ENCODE results near the gene DYNC1I1.

Gene DYNC1I1

DNA sequence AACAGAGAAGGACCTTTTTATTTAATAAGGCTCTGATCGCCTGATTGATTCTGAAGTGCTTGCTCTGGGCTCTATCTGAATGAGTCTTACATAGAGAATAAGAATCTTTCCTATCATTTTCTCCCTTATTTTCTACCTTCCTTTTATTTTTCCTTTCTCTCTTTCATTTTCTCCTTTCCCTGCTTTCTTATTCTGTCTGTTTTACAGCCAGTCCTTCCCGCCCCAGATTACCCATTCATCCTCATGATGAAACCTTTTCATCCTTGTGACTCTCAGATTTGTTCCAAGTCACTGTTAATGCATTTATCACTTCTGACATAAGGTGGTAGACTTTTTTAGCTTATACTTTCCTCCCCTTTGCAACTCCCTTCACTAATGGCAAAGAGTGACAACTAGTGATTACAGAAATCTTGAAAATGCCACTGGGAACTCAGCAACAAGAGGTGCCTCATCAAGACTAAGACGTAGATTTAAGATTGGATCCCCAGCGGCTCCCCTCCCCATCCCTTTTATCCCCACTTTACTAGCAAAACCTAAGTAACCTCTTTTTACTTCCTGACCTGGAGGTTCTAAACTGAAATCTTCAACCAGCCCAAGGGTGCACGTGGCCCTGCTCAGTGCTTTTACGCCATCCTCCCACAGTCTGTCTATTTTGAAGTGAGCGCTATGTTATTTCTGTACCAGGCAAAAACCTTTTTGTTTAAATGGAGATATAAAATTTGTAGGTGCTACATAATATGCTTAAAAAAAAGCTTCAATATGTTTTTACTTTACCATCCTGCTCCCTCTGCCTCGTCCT is 179.8 kb downstream of the DYNC1I1 start:
- H3K27ac ChIP-seq, result no peak overlapping the region
- no peak overlapping the region for H3K4me3 ChIP-seq
- H3K9ac ChIP-seq, result no peak overlapping the region
- TF ChIP-seq Cebpa-rat (IDR thresholded peaks at IDR 0.05), result no peak
- no peaks in the 10 kb centered on the region for H3K36me3 ChIP-seq
- no peaks in the 10 kb centered on the region for H3K9me3 ChIP-seq (replicated peaks in 1 of 11)
- no peaks in the 10 kb centered on the region for H3K27me3 ChIP-seq
- no peak overlapping the region for H3K4me2 ChIP-seq
- H3K4me1 ChIP-seq, result 0 out of 20 replicates have a peak, but pooled peaks cover 0 to 4% (median 0%) of the 10 kb centered on the region in 10 experiments
- H4K20me1 ChIP-seq, result no peaks in the 10 kb centered on the region

DNA sequence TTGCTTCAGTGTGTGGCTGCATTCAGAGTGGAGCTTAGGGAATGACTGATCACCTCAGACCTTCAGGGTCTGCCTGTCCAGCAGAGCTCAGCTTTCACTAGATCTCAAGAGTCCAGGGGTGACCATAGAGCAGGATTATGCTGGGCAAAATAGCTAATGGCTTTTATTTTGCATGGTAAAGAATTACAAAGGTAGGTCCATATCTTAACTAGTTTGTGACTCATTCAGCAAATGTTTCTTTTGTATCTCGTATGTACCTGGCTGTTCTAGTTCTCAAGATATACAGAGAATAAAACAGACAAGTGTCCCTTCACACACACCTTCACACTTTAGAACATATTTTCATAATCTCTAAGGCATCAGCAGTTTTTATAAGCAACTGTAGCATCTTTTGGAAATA is 180.5 kb downstream of the DYNC1I1 start:
- H3K4me2 ChIP-seq, result no peak overlapping the region
- no peaks in the 10 kb centered on the region for H3K36me3 ChIP-seq
- no peaks in the 10 kb centered on the region for H3K27me3 ChIP-seq
- H3K9ac ChIP-seq, result no peak overlapping the region
- H3K4me1 ChIP-seq, result 0 out of 20 replicates have a peak, but pooled peaks cover 0 to 4% (median 0%) of the 10 kb centered on the region in 10 experiments
- no peak overlapping the region for H3K27ac ChIP-seq
- no peak overlapping the region for H3K4me3 ChIP-seq
- no peaks in the 10 kb centered on the region for H3K9me3 ChIP-seq (replicated peaks in 1 of 11)
- H4K20me1 ChIP-seq, result no peaks in the 10 kb centered on the region
- no peak for TF ChIP-seq Cebpa-rat (IDR thresholded peaks at IDR 0.05)

DNA sequence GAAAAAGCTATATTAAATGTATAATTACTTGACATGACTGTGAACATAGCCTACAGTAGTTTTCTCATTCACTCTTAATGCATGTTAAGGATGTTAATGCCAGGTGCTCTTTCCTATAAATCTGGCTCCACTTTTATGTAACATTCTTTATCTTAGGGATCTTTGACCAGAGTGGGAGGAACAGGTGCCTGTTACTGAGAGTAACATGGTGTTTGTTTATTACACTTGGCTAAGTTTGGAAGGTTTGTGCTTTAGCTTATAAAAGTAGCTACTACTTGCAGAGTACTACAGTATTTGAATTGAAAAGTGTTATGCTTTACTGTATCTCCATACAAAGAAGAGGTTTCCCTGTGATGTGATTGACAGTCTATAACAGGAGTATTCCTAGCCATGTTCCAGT is 183.4 kb downstream of the DYNC1I1 start:
- Histone ChIP-seq H3K27me3 (no peaks in the 10 kb centered on the region), H3K4me2 (no peak overlapping the region), H3K36me3 (no peaks in the 10 kb centered on the region), H3K4me3 (no peak overlapping the region), H4K20me1 (no peaks in the 10 kb centered on the region), H3K9me3 (replicated peaks in 1 of 11) (no peaks in the 10 kb centered on the region), H3K27ac (no peak overlapping the region), H3K4me1 (0 out of 20 replicates have a peak, but pooled peaks cover 0 to under 1% (median 0%) of the 10 kb centered on the region in 10 experiments), H3K9ac (no peak overlapping the region)
- no peak for TF ChIP-seq Cebpa-rat (IDR thresholded peaks at IDR 0.05)

DNA sequence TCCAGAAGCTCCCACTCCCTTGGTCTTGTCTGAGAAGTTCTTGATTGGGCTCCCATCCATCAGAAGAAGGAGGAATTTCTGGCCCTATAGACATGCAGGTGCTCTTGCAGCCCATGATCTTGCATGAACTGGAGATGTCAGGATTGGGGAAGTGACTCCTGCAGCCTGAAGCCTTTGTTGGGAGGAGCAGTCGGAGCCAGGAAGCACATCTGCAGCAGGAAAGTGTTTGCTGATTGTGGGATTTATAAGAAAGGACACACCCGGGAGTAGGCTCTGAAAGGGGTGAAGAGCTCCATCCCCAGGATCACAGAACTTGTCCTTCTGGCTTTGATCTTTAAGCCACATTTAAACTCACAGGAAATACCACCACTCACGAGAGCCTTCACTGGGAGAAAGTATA is 185.2 kb downstream of the DYNC1I1 start:
- H3K4me1 ChIP-seq, result no peaks in the 10 kb centered on the region
- no peaks in the 10 kb centered on the region for H4K20me1 ChIP-seq
- no peaks in the 10 kb centered on the region for H3K27me3 ChIP-seq
- no peak for TF ChIP-seq Cebpa-rat (IDR thresholded peaks at IDR 0.05)
- H3K9me3 ChIP-seq (replicated peaks in 1 of 11), result no peaks in the 10 kb centered on the region
- no peak overlapping the region for H3K9ac ChIP-seq
- no peak overlapping the region for H3K4me3 ChIP-seq
- no peak overlapping the region for H3K27ac ChIP-seq
- H3K4me2 ChIP-seq, result no peak overlapping the region
- H3K36me3 ChIP-seq, result no peaks in the 10 kb centered on the region

DNA sequence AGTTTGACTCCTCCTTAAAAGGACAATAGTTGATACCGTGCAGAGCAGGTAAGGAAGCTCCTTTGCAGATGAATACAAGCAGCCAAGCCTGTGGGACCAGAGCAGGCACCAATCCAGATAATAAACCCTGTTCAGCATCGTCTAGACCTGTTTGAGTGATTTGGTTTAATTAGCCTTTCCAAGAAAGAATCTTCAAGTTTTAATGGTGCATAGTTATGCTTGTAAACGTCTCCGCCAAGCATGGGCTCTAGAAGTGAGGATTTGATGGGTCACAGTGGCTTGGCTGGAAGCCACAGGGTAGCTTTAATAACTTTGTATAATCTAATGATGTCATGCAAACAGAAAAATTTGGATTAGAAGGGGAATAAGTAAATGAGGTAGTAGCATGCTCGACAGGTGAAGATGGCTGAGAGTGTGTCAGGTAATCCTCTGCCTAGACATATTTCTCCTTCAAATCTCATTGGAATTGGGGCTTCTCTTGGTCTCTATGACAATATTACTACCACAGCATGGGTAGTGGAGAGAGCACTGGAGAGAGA is 188.4 kb downstream of the DYNC1I1 start:
- Histone ChIP-seq H4K20me1 (no peaks in the 10 kb centered on the region), H3K4me3 (no peak overlapping the region), H3K4me2 (no peak overlapping the region), H3K4me1 (no peaks in the 10 kb centered on the region), H3K36me3 (no peaks in the 10 kb centered on the region), H3K9ac (no peak overlapping the region), H3K9me3 (replicated peaks in 1 of 11) (no peaks in the 10 kb centered on the region), H3K27ac (no peak overlapping the region), H3K27me3 (no peaks in the 10 kb centered on the region)
- no peak for TF ChIP-seq Cebpa-rat (IDR thresholded peaks at IDR 0.05)

DNA sequence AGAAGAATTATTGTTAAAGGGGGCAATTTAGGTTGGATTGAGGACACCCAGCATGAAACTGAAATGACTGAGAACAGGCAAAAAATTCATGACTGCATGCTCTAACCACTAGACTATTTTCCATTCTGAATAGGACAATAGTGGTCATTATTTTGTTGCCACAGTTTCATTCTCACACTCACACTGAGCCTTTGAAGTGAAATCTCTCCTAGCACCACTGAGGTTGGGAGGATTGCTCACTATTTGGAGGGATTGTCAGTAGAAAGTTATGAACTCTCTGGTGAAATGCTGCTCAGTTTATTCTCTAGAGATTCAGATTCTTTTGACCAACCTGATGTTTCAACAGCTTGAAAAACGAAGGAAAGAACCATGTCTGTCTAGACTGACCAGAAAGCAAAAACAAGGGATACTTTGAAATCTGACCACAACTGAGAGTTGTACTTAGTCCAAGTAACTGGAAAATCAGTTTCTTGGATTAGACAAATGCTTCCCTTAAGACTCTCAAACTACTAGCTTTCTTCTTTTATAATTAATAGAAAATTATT is 191.2 kb downstream of the DYNC1I1 start:
- no peaks in the 10 kb centered on the region for H3K9me3 ChIP-seq (replicated peaks in 1 of 11)
- H3K4me3 ChIP-seq, result no peak overlapping the region
- no peaks in the 10 kb centered on the region for H3K36me3 ChIP-seq
- H3K27ac ChIP-seq, result no peak overlapping the region
- no peaks in the 10 kb centered on the region for H3K27me3 ChIP-seq
- no peaks in the 10 kb centered on the region for H3K4me1 ChIP-seq
- H3K4me2 ChIP-seq, result no peak overlapping the region
- no peaks in the 10 kb centered on the region for H4K20me1 ChIP-seq
- H3K9ac ChIP-seq, result no peak overlapping the region
- no peak for TF ChIP-seq Cebpa-rat (IDR thresholded peaks at IDR 0.05)

DNA sequence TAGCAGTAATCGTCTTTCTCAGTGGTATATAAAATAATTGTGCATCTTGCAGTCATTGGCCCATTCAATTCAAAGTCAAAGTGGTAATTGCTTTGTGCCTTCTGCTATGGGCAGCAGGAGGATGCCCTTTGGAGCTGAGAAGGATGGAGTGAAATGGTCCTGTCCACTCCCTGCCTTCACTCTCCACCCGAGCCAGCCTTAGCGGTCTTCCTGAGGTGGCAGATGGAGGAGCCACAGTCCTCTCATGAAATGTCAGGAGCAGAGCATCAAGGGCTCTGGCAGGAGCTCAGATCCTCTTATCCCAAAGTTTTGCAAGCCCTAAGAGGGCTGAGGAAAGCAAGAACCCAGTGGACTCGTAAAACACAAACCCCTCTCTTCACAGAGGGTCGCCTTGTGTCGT is 199.4 kb downstream of the DYNC1I1 start:
- Histone ChIP-seq H3K9me3 (replicated peaks in 1 of 11) (no peaks in the 10 kb centered on the region), H3K36me3 (no peaks in the 10 kb centered on the region), H3K27me3 (no peaks in the 10 kb centered on the region), H3K9ac (no peak overlapping the region), H3K27ac (no peak overlapping the region), H3K4me3 (no peak overlapping the region), H3K4me2 (no peak overlapping the region), H4K20me1 (no peaks in the 10 kb centered on the region), H3K4me1 (peaks cover 0 to 13% (median 0%) of the 10 kb centered on the region in 10 experiments; a peak in 5 of 20 replicates)
- no peak for TF ChIP-seq Cebpa-rat (IDR thresholded peaks at IDR 0.05)

DNA sequence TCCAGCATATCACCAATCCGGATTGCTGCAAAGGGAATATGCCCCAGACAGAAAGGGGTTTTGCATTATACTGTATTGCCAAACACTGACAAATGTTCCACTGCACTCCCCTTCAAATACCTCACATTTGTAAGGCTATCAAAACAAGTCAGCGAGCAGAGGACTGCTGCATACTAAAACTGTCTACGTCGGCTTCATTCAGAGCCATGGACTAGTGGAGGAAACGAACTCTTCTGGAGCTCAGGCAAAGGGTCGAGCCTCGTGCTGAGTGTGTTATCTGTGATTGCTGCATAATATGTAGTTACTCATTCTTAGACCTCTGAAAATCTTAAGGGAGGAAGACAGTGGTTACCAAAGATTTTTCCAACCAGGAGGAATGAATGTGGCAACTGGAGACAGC is 200.2 kb downstream of the DYNC1I1 start:
- no peak overlapping the region for H3K4me2 ChIP-seq
- H4K20me1 ChIP-seq, result no peaks in the 10 kb centered on the region
- H3K4me3 ChIP-seq, result no peak overlapping the region
- no peak overlapping the region for H3K9ac ChIP-seq
- no peaks in the 10 kb centered on the region for H3K27me3 ChIP-seq
- no peaks in the 10 kb centered on the region for H3K36me3 ChIP-seq
- H3K9me3 ChIP-seq (replicated peaks in 1 of 11), result no peaks in the 10 kb centered on the region
- H3K27ac ChIP-seq, result no peak overlapping the region
- TF ChIP-seq Cebpa-rat (IDR thresholded peaks at IDR 0.05), result no peak
- H3K4me1 ChIP-seq, result peaks cover 0 to 13% (median 0%) of the 10 kb centered on the region in 10 experiments; a peak in 5 of 20 replicates

DNA sequence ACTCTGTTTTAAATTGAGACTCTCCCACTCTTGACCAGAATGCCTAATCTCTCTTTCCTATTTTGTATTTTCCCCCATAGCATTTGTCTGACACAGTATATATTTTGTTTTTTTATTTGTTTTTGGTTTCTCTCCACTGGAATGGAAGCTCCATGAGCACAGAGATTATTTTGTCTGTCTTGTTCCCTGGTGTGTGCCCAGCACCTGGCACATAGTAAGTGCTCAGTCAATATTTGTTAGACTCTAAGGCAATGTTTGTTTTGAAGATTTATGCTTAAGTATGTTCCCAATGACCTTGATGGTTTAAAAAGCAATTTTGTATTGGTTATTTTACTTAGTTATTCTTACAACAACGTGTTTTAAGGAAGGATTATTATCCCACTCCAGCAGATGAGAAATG is 201.8 kb downstream of the DYNC1I1 start:
- TF ChIP-seq Cebpa-rat (IDR thresholded peaks at IDR 0.05), result no peak
- Histone ChIP-seq H3K9me3 (replicated peaks in 1 of 11) (no peaks in the 10 kb centered on the region), H3K9ac (no peak overlapping the region), H3K4me3 (no peak overlapping the region), H4K20me1 (no peaks in the 10 kb centered on the region), H3K4me2 (no peak overlapping the region), H3K27ac (no peak overlapping the region), H3K4me1 (peaks cover 0 to 8% (median 0%) of the 10 kb centered on the region in 10 experiments; a peak in 5 of 20 replicates), H3K27me3 (no peaks in the 10 kb centered on the region), H3K36me3 (no peaks in the 10 kb centered on the region)

Data from BLaER1 treated with 17β-estradiol and CSF1 and Interleukin-3, amounts not matched to agents 10 nM and 100 nM (cell line).